Measurements from ENCODE around the gene SLC16A14. TPM values are rescaled to one million over a fixed set of nuclear protein-coding genes. Genes with fewer than 3 reads are reported as not detected.

SLC16A14 gene
- total and polyA plus RNA-seq, 2 of the 8 experiments (the other 6 are each of a cell fraction or from before 2014, with no cell fraction given), result 2.1 to 3.0 TPM

DNA sequence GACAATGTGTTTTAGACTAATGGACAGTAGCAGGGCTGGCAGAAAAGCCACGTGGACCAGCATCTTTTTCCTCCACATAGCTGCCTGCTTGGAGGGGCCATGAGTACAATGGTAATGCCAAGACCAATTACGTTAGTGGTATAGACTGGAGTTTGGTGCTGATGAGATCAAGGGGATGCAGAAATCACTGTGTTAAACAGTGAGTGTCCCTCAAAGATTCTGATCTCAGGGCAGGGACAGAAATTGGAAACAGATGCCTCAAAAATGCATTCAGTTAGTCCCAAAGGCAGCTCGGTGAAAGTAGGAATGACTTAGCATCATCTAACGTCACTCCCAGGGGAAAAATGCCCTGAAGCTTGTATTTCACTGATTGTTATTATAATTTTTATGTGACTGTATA is 72.4 kb downstream of the SLC16A14 start:
- no peak overlapping the region for H4K91ac ChIP-seq (replicated peaks; ENCODE audit: insufficient read length, low read length)
- no peaks in the 10 kb centered on the region for H3K79me2 ChIP-seq (ENCODE audit: control insufficient read depth in 1 of 2, insufficient read depth in 2 of 2, low read length in 2 of 2)
- CTCF ChIA-PET (ENCODE audit: partially characterized antibody), result no interaction called here
- H3K23me2 ChIP-seq (ENCODE audit: low read depth, low read length), result no peaks in the 10 kb centered on the region
- no peak overlapping the region for H3K9ac ChIP-seq (replicated peaks in 1 of 4; ENCODE audit: extremely low read depth in 1 of 4, low read depth in 3 of 4, low read length in 3 of 4)
- POLR2A ChIA-PET (ENCODE audit: partially characterized antibody), result no interaction called here
- no peak overlapping the region for H2BK20ac ChIP-seq (ENCODE audit: low read length)
- H3K4me2 ChIP-seq (ENCODE audit: insufficient read depth in 1 of 2, low read depth in 2 of 2, low read length in 2 of 2), result no peak overlapping the region
- no peak overlapping the region for H3K4me3 ChIP-seq (ENCODE audit: extremely low read depth in 1 of 4, insufficient read depth in 2 of 4, low read depth in 3 of 4, low read length in 4 of 4)
- 95% methylated on average over 4 of the region's 4 CpGs; no CpG with 5 or more reads in 1 of the 2 experiments for WGBS, 2 experiments (ENCODE audit: extremely low coverage in 1 of 2, insufficient coverage in 1 of 2, insufficient read length in 1 of 2, insufficient replicate concordance in 2 of 2, low coverage in 1 of 2, low lambda C conversion rate in 2 of 2, missing lambda C conversion rate in 1 of 2)
- H2BK120ac ChIP-seq (replicated peaks; ENCODE audit: low read depth, low read length), result no peak overlapping the region
- no peak overlapping the region for H3K14ac ChIP-seq (ENCODE audit: insufficient read length)
- FAIRE-seq, result no peak
- no peak overlapping the region for H4K8ac ChIP-seq (ENCODE audit: extremely low read depth, insufficient read depth, low read length)
- H3K79me1 ChIP-seq (ENCODE audit: low read depth, low read length), result no peaks in the 10 kb centered on the region
- H4K5ac ChIP-seq (ENCODE audit: insufficient read length, low read depth, low read length), result no peak overlapping the region
- DNase-seq (ENCODE audit: low read depth in 1 of 2, low spot score in 2 of 2), result no peak
- no peak overlapping the region for H2AFZ ChIP-seq (ENCODE audit: low read length)
- no peak overlapping the region for H2BK12ac ChIP-seq (ENCODE audit: low read depth, low read length)
- no peak overlapping the region for H3K27ac ChIP-seq (ENCODE audit: low read depth, low read length)
- H3K27me3 ChIP-seq (replicated peaks in 1 of 4; ENCODE audit: control insufficient read depth in 3 of 4, extremely low read depth in 1 of 4, insufficient read depth in 3 of 4, low read length in 3 of 4), result no peaks in the 10 kb centered on the region
- no peak overlapping the region for H3K18ac ChIP-seq (ENCODE audit: extremely low read depth, low read length)
- H3K4me1 ChIP-seq (replicated peaks in 1 of 4; ENCODE audit: control insufficient read depth in 3 of 4, insufficient read depth in 4 of 4, low read length in 3 of 4), result no peaks in the 10 kb centered on the region
- H2BK15ac ChIP-seq (ENCODE audit: low read length), result no peak overlapping the region
- no peak overlapping the region for H3K56ac ChIP-seq (replicated peaks; ENCODE audit: insufficient read length, low read depth, low read length)
- no peak for TF ChIP-seq POU5F1 (IDR thresholded peaks at IDR 0.05; ENCODE audit: low read depth, low read length)
- TF ChIP-seq TAF1 (IDR thresholded peaks at IDR 0.05; ENCODE audit: low read depth, low read length), result no peak
- no peak for TF ChIP-seq SP4 (IDR thresholded peaks at IDR 0.05; ENCODE audit: low read length)
- TF ChIP-seq HDAC6 (IDR thresholded peaks at IDR 0.05; ENCODE audit: low read depth, low read length), result no peak
- no peak for TF ChIP-seq RXRA (IDR thresholded peaks at IDR 0.05; ENCODE audit: insufficient read depth, low read depth, low read length)
- no peak for TF ChIP-seq SP1 (IDR thresholded peaks at IDR 0.05; ENCODE audit: low read depth, low read length)
- no peak for TF ChIP-seq SAP30 (IDR thresholded peaks at IDR 0.05; ENCODE audit: insufficient read depth, insufficient replicate concordance, low read length)
- no peak for TF ChIP-seq POLR2A (IDR thresholded peaks at IDR 0.05; ENCODE audit: control extremely low read depth in 1 of 2, low read depth in 2 of 2, low read length in 2 of 2)
- TF ChIP-seq POLR2AphosphoS5 (IDR thresholded peaks at IDR 0.05; ENCODE audit: low read depth, low read length), result no peak
- no peak for TF ChIP-seq SIX5 (IDR thresholded peaks at IDR 0.05; ENCODE audit: low read depth, low read length)
- no peaks in the 10 kb centered on the region for H4K20me1 ChIP-seq (replicated peaks in 1 of 2; ENCODE audit: control insufficient read depth in 1 of 2, insufficient read depth in 2 of 2, low read length in 2 of 2)
- no peaks in the 10 kb centered on the region for H3K9me3 ChIP-seq (ENCODE audit: insufficient read depth in 2 of 2, low read depth in 1 of 2, low read length in 1 of 2)
- no peak overlapping the region for H3K4ac ChIP-seq (replicated peaks; ENCODE audit: insufficient read length, low read depth, low read length)
- H3K36me3 ChIP-seq (ENCODE audit: control insufficient read depth in 2 of 4, insufficient read depth in 4 of 4, low read length in 3 of 4), result no peaks in the 10 kb centered on the region; a peak in 1 of 8 replicates
- H3K23ac ChIP-seq (ENCODE audit: insufficient read length), result no peak overlapping the region
- no peak overlapping the region for H2AK5ac ChIP-seq (ENCODE audit: low read depth, low read length)
- H2BK5ac ChIP-seq (ENCODE audit: low read depth, low read length), result no peak overlapping the region
